K562 treated with DMSO at 1 percent for 12 hours (cell line): Measurements from ENCODE around the gene MRPL51. TPM values are rescaled to one million over a fixed set of nuclear protein-coding genes. Genes with fewer than 3 reads are reported as not detected.

ENCODE experiments used
- total RNA-seq: library from RNA; unstranded; fragments of 300-600 nt; gene quantifications from 2 replicates; pipeline ENCODE4 v1.2.3, GENCODE V29; 2022; ENCODE audit not compliant: insufficient read depth

MRPL51 gene
- 103 and 126 TPM in 2 replicates for total RNA-seq

DNA sequence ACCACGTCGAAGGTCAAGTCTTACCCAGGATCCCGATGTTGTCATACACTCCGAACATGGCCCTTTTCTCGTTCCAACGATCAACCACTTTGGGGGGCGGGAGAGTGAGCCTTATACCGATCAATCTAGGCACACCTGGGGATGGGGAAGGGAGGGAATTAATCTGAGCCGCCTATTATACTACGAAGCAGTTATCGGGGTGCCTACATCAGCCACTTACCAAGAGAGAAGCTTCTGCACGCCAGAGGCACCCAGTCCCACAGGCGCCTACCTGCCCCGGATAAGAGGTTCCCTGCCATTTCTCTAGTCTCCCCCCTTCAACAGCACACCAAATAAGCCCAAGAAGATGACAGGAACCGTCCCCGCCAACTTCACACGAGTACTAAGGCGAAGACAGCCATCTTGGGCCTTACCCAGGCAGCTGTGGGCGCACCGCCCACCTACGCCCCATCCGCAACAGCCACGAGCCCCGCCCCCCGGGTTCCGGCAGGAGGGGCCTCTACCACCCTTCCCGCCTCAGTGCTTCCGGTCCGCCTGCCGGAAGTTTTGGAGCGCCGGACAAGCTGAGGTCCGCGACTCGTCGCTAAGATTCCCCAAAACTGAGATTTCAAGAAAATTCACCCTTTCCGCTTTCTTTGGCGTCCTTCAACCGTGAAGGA is at the start of gene MRPL51:
MRPL51 (minus strand) TSS at position 425 of the 659 bp plus-strand sequence; CDS start at position 299, 126 bp downstream.

DNA sequence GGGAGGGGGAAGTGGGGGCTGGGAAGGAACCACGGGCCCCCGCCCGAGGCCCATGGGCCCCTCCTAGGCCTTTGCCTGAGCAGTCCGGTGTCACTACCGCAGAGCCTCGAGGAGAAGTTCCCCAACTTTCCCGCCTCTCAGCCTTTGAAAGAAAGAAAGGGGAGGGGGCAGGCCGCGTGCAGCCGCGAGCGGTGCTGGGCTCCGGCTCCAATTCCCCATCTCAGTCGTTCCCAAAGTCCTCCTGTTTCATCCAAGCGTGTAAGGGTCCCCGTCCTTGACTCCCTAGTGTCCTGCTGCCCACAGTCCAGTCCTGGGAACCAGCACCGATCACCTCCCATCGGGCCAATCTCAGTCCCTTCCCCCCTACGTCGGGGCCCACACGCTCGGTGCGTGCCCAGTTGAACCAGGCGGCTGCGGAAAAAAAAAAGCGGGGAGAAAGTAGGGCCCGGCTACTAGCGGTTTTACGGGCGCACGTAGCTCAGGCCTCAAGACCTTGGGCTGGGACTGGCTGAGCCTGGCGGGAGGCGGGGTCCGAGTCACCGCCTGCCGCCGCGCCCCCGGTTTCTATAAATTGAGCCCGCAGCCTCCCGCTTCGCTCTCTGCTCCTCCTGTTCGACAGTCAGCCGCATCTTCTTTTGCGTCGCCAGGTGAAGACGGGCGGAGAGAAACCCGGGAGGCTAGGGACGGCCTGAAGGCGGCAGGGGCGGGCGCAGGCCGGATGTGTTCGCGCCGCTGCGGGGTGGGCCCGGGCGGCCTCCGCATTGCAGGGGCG is 41.0 kb upstream of the MRPL51 start, which contains the start of gene GAPDH:
GAPDH (plus strand) TSS at position 595 of the 772 bp plus-strand sequence. CDS start 316 bp downstream, outside the sequence.

DNA sequence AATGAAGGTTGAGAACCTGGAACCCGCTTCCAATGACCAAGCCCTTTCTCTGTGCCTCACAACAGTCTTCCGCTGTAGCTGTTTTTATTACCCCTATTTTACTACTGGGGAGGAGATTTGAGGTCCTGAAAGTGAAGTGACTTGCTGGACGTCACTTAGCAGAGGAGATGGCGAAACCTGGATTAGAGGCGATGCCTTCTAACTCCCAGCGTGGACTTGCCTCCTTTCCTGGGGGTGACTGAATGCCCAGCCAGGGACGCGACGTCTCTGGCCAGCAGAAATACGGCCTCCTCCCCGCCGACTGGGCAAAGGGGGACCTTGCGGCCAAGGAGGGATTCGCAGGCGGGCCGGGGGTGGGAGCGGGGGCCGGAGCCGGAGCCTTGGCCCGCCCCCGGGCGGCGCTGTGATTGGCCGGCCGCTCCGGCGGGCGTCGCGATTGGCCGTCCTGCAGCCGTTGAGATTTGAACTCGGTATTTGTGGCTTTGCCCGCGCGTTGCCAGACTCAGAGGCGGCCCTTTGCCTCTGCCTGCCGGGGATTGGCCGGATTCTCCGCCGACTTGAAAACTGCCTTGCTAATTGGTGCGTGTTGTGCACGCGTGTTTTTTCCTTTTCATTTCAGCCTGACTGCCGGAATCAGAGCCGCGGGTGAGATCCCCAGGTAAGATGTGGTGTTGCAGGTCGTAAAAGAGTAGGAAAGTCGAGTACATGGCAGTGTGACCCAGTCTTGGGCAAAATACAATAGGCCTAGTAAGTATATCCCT is 615 bp upstream of the MRPL51 start, which contains the start of gene NCAPD2:
NCAPD2 (plus strand) TSS at position 606 of the 761 bp plus-strand sequence. CDS start 997 bp downstream, outside the sequence.

DNA sequence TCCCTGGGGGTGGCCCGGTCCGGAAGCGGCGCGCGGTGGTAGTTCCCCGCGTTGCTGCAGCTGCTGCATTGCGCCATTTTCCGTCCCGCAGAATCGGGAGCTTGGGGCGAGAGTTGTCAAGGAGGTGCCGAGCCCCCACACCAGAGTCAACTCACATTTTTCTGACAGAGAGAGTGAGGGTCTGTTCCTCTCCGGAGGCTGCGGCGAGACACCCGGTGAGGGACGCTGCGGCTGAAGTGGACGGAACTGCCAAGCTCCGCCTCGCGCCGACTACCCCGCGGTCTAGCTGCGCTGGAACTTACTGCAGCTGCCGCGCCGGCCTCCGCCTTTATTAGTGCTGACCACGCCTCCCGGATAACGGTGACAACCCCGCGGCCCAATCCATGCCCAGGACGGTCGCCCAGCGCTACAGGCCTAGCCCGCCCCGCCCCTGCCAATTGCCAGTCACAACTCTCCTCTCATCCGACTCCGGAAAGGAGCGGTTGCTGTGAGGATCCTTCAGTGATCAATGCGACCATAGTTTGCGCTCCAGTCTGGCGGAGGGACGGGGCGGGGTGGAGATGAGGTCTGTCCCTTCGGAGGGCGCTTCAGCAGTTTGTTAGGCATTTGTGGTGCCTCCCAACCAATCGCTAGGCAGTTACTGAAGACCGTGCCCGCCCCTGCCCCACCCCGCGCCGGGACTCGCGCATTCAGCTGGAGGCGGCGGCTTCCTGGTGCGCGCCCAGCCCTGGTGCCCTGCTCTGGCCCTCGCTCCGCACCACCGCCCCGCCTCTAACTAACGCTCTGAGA is 22.5 kb downstream of the MRPL51 start, which contains the start of gene VAMP1:
VAMP1 (minus strand) TSS at position 303 of the 789 bp plus-strand sequence; CDS start at position 157, 146 bp downstream.

DNA sequence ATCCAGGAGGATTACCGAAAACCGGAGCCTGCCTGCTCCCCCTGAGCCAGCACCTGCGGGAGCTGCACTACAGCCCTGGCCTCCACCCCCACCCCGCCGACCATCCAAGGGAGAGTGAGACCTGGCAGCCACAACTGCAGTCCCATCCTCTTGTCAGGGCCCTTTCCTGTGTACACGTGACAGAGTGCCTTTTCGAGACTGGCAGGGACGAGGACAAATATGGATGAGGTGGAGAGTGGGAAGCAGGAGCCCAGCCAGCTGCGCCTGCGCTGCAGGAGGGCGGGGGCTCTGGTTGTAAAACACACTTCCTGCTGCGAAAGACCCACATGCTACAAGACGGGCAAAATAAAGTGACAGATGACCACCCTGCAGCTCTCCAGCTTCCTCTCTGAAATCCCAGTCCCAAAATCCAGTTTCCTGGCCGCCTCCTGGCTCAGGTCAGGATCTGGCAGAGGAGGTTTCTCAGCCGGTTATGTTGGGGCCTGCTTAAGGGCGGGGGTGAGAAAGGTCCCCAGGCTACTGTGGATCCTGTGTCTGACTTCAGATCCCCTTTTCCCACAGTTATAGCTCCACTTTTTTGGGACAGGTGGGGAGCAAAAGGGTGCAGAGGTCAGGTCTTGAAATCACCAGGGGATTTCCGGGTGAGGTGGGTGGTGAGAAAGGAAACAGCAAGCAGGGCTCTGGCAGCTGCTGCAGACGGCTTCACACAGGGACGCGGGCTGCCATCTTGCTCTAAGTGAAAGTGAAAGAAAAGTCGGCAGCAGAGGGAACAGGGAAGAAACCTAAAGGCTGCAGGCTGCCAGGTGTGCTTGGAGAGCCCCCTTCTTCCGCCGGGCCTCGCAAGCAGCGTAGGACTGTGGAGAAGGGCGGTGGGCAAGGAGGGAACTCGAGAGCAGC is 41.5 kb downstream of the MRPL51 start, which contains the start of gene TAPBPL:
TAPBPL (plus strand) TSS at position 695 of the 897 bp plus-strand sequence. CDS start 207 bp downstream, outside the sequence.

DNA sequence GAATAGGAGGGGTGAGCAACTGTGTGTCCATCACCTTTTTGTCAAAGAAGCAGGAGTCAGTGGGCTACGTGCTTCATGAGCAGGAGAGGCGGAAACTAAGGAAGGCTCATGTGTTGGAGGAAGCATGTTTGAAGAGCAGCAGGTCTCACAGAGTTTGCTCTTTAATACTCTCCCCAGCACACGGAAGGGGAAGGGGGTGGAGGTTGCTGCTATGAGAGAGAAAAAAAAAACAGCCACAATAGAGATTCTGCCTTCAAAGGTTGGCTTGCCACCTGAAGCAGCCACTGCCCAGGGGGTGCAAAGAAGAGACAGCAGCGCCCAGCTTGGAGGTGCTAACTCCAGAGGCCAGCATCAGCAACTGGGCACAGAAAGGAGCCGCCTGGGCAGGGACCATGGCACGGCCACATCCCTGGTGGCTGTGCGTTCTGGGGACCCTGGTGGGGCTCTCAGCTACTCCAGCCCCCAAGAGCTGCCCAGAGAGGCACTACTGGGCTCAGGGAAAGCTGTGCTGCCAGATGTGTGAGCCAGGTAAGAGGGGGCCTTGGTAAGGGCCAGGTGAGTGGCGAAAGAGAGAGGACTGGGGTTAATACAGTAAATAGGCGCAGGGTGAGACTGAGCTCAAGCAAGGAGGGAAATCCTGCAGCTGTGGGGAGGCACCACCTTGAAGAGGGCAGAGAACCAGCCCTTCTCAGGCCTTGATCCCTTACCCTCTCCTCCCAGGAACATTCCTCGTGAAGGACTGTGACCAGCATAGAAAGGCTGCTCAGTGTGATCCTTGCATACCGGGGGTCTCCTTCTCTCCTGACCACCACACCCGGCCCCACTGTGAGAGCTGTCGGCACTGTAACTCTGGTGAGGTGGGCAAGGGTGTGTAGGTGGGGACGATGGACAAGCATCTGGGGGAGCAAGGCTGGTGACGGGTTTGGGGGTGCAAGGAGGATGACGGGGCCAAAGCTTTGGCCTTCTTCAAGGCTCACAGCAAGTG is 48.1 kb downstream of the MRPL51 start, which contains the start of gene CD27:
CD27 (plus strand) TSS at position 252 of the 985 bp plus-strand sequence; CDS start at position 393, 141 bp downstream.

Other genes with a start within 250 kb of the MRPL51 start
- 0.48 and 0.56 TPM in 2 replicates for gene PLEKHG6, start 182.6 kb downstream of the MRPL51 start, total RNA-seq
- gene TNFRSF1A, start 151.2 kb downstream of the MRPL51 start, total RNA-seq: 57.7 and 75.5 TPM in 2 replicates
- not detected in 2 replicates for gene SCNN1A, start 117.7 kb downstream of the MRPL51 start, total RNA-seq
- 63.6 and 81.4 TPM in 2 replicates for gene LTBR, start 109.1 kb downstream of the MRPL51 start, total RNA-seq
- gene CD27, start 48.3 kb downstream of the MRPL51 start, total RNA-seq: not detected in 2 replicates
- 4.0 and 4.1 TPM in 2 replicates for gene TAPBPL, start 41.2 kb downstream of the MRPL51 start, total RNA-seq
- 7.3 and 12.2 TPM in 2 replicates for gene VAMP1, start 22.6 kb downstream of the MRPL51 start, total RNA-seq
- gene NCAPD2, start 840 bp upstream of the MRPL51 start, total RNA-seq: 34.7 and 104 TPM in 2 replicates
- gene GAPDH, start 41.3 kb upstream of the MRPL51 start, total RNA-seq: 2,249 and 2,330 TPM in 2 replicates
- 0.77 TPM in 1 of 2 replicates, not detected in the other for gene IFFO1, start 62.8 kb upstream of the MRPL51 start, total RNA-seq
- 9.0 and 35.2 TPM in 2 replicates for gene NOP2, start 75.0 kb upstream of the MRPL51 start, total RNA-seq
- 176 and 289 TPM in 2 replicates for gene CHD4, start 114.1 kb upstream of the MRPL51 start, total RNA-seq
- gene LPAR5, start 142.7 kb upstream of the MRPL51 start, total RNA-seq: 4.9 and 11.5 TPM in 2 replicates
- gene ACRBP, start 154.2 kb upstream of the MRPL51 start, total RNA-seq: 4.4 and 7.7 TPM in 2 replicates
- gene ING4, start 169.9 kb upstream of the MRPL51 start, total RNA-seq: 22.3 and 34.4 TPM in 2 replicates
- 7.5 and 38.1 TPM in 2 replicates for gene ZNF384, start 196.1 kb upstream of the MRPL51 start, total RNA-seq
- not detected in 2 replicates for gene PIANP, start 207.6 kb upstream of the MRPL51 start, total RNA-seq
- 21.1 and 32.5 TPM in 2 replicates for gene COPS7A, start 230.8 kb upstream of the MRPL51 start, total RNA-seq